HepG2 (cell line): ENCODE results near the gene P2RX5. TPM values are rescaled to one million over a fixed set of nuclear protein-coding genes. Genes with fewer than 3 reads are reported as not detected.
A peak's percentile ranks its signal among the peaks of the same experiment; 100 is the strongest.

Experiments used
- ATAD3A ChIP-seq: sonication (generic); formaldehyde crosslinking; IDR thresholded peaks from 2 replicates; pipeline ENCODE4 v1.4.0; 2020; ENCODE audit warnings: missing genetic modification reagents
- HOXA3 ChIP-seq: sonication (generic); formaldehyde crosslinking; IDR thresholded peaks from 2 replicates; pipeline ENCODE4 v1.5.0; 2020; ENCODE audit warnings: missing genetic modification reagents
- IRF9 ChIP-seq: sonication (generic); formaldehyde crosslinking; IDR thresholded peaks from 2 replicates; pipeline ENCODE4 v1.8.0; 2022; ENCODE audit warnings: missing genetic modification reagents, mild to moderate bottlenecking, borderline replicate concordance
- ZBTB34 ChIP-seq: sonication (generic); formaldehyde crosslinking; IDR thresholded peaks from 2 replicates; pipeline ENCODE4 v1.8.0; 2022; ENCODE audit warnings: mild to moderate bottlenecking, missing genetic modification reagents
- ZBTB40 ChIP-seq, 2 experiments: fragments of 450-650 bp in 1 of 2; sonication (generic) in 1 of 2; formaldehyde crosslinking in 1 of 2; IDR thresholded peaks; 2 replicates each; pipeline versions ENCODE4 v1.6.1 to v1.8.0; 2016 to 2022; ENCODE audit warnings: antibody characterized with exemption in 1 of 2, mild to moderate bottlenecking in 1 of 2, missing genetic modification reagents in 1 of 2
- ZNF253 ChIP-seq: sonication (generic); formaldehyde crosslinking; IDR thresholded peaks from 2 replicates; pipeline ENCODE4 v1.8.0; 2022; ENCODE audit warnings: mild to moderate bottlenecking, missing genetic modification reagents, borderline replicate concordance
- polyA plus RNA-seq, 8 experiments: library from polyadenylated mRNA; depleted of rRNA in 3 of 8; stranded (reverse) in 7 of 8; unstranded in 1 of 8; fragments of >200 nt; fragmentation: Illumina TruSeq in 4 of 8; extraction: Trizol in 4 of 8; gene quantifications; 2 replicates each; pipeline versions ENCODE4 v1.2.1 to v1.2.3, GENCODE V29; 2011 to 2016; ENCODE audit warnings: low read depth in 4 of 8, missing spikeins in 1 of 8, mixed read lengths in 1 of 8; ENCODE audit not compliant: insufficient read depth in 1 of 8
- total RNA-seq, 5 experiments: library from RNA; depleted of rRNA; stranded (reverse); fragments of >200 nt; fragmentation: Illumina TruSeq; extraction: Trizol; gene quantifications; 2 replicates each; pipeline ENCODE4 v1.2.3, GENCODE V29; 2016; ENCODE audit warnings: low read depth in 1 of 5
- TF ChIP-seq, protein P1 (sequence below): sonication (generic); formaldehyde crosslinking; IDR thresholded peaks from 2 replicates; pipeline ENCODE4 v1.9.0; 2021; ENCODE audit warnings: mild to moderate bottlenecking, missing genetic modification reagents

The P2RX5 gene
- total and polyA plus RNA-seq, 2 of the 13 experiments (the other 11 are each of a cell fraction or from before 2014, with no cell fraction given), result 0.95 to 1.7 TPM

GRCh38 chr17:3667366-3668278 is 28.3 kb downstream of the P2RX5 start (continued):
- TF ChIP-seq ZBTB40 (IDR thresholded peaks at IDR 0.05) (no peak), ZBTB40 (CRISPR knock-in tag; IDR thresholded peaks at IDR 0.05) (0 out of 2 replicates have a peak, but pooled peaks have one; percentile 0), ZNF253 (CRISPR knock-in tag) (peak; percentile 68; the same call in 1 of the 2 replicates), IRF9 (CRISPR knock-in tag) (no peak; the same call in 1 of the 2 replicates), ATAD3A (CRISPR knock-in tag) (no peak), HOXA3 (peak; percentile 31; the same call in 1 of the 2 replicates), ZBTB34 (peak; percentile 65; the same call in 1 of the 2 replicates)
- TF ChIP-seq, protein P1, sequence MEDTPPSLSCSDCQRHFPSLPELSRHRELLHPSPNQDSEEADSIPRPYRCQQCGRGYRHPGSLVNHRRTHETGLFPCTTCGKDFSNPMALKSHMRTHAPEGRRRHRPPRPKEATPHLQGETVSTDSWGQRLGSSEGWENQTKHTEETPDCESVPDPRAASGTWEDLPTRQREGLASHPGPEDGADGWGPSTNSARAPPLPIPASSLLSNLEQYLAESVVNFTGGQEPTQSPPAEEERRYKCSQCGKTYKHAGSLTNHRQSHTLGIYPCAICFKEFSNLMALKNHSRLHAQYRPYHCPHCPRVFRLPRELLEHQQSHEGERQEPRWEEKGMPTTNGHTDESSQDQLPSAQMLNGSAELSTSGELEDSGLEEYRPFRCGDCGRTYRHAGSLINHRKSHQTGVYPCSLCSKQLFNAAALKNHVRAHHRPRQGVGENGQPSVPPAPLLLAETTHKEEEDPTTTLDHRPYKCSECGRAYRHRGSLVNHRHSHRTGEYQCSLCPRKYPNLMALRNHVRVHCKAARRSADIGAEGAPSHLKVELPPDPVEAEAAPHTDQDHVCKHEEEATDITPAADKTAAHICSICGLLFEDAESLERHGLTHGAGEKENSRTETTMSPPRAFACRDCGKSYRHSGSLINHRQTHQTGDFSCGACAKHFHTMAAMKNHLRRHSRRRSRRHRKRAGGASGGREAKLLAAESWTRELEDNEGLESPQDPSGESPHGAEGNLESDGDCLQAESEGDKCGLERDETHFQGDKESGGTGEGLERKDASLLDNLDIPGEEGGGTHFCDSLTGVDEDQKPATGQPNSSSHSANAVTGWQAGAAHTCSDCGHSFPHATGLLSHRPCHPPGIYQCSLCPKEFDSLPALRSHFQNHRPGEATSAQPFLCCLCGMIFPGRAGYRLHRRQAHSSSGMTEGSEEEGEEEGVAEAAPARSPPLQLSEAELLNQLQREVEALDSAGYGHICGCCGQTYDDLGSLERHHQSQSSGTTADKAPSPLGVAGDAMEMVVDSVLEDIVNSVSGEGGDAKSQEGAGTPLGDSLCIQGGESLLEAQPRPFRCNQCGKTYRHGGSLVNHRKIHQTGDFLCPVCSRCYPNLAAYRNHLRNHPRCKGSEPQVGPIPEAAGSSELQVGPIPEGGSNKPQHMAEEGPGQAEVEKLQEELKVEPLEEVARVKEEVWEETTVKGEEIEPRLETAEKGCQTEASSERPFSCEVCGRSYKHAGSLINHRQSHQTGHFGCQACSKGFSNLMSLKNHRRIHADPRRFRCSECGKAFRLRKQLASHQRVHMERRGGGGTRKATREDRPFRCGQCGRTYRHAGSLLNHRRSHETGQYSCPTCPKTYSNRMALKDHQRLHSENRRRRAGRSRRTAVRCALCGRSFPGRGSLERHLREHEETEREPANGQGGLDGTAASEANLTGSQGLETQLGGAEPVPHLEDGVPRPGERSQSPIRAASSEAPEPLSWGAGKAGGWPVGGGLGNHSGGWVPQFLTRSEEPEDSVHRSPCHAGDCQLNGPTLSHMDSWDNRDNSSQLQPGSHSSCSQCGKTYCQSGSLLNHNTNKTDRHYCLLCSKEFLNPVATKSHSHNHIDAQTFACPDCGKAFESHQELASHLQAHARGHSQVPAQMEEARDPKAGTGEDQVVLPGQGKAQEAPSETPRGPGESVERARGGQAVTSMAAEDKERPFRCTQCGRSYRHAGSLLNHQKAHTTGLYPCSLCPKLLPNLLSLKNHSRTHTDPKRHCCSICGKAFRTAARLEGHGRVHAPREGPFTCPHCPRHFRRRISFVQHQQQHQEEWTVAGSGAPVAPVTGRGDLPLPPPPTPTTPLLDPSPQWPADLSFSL (CRISPR knock-in tag), result peak; percentile 63; the same call in 1 of the 2 replicates
